Pulmonary artery endothelial cell (primary cell): ENCODE measurements around the gene FNIP2. TPM values are rescaled to one million over a fixed set of nuclear protein-coding genes. Genes with fewer than 3 reads are reported as not detected.
A peak's percentile ranks its signal among the peaks of the same experiment; 100 is the strongest.

Experiments used
- DNase-seq: peaks from one replicate; pipeline ENCODE4 v3.0.0-alpha.2; 2011; ENCODE audit warnings: low read depth, low spot score
- total RNA-seq: library from RNA; depleted of rRNA; stranded (reverse); fragments of >200 nt; gene quantifications from 2 replicates; pipeline ENCODE4 v1.2.3, GENCODE V29; 2014

The FNIP2 gene
- total RNA-seq, 1 donor from 2014 or later: 13.0 TPM

DNA sequence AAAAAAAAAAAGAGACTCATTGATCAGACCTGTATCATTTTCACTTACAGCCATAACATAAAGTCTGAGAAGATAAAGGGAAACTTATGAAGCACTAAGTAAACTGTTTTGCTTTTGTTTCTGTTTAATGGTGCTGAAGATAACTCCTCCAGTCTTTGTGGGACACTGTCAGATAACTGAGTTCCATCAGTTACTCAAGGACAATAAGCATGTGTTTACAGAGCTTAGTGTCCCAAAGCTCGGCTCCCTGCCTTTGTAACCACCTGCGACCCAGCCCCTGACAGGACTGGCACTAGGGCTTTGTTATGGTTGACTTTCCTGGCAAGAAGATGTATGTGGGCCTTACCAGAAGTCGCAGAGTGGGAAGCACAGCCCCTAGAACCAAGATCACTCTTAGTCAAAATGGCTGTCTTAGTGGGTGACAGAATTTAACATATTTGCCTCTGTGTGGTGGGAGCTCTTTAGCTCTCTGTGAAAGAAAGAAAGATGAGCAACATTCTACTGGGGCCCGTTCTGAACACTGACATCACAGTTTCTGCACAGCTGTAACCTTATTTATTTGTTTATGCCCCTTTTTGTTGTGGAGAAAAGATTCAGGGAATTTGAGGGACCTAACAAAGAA, 68.1 kb downstream of the FNIP2 start:
- DNase-seq: no peak

DNA sequence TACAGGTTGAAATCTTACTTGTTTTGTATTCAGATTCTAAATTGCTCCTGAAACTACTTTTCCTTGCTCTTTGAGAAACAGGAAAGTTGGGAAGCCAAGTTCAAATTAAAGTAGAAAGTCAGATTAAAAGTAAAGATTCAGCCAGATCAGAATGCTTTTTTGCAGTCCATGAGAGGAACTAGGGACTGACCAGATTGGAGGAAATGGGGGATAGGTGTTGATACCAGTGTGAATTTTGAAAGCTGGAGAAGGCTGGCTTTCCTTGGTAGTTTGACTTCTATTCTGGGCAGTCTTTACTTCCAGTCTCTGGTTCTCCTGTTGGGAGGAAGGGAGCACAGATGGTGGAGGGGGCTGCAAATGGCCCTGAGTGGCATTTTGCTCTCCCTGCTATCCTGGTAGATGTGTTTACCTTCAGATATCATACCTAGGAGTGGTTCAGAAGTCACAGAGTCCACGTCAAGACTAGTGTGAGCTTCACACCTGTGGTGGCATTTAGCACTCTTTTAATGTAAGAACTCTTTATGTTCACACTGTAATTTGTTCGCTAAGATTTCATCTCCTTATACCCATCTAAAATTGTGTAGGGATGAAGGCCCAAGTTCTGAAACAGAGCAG, 68.8 kb downstream of the FNIP2 start:
- DNase-seq: no peak

- no peak for DNase-seq
These were observed 71.3 kb downstream of the FNIP2 start for GRCh38 chr4:158840131-158840530.

- no peak for DNase-seq
These were observed 72.7 kb downstream of the FNIP2 start for GRCh38 chr4:158841540-158841939.

DNA sequence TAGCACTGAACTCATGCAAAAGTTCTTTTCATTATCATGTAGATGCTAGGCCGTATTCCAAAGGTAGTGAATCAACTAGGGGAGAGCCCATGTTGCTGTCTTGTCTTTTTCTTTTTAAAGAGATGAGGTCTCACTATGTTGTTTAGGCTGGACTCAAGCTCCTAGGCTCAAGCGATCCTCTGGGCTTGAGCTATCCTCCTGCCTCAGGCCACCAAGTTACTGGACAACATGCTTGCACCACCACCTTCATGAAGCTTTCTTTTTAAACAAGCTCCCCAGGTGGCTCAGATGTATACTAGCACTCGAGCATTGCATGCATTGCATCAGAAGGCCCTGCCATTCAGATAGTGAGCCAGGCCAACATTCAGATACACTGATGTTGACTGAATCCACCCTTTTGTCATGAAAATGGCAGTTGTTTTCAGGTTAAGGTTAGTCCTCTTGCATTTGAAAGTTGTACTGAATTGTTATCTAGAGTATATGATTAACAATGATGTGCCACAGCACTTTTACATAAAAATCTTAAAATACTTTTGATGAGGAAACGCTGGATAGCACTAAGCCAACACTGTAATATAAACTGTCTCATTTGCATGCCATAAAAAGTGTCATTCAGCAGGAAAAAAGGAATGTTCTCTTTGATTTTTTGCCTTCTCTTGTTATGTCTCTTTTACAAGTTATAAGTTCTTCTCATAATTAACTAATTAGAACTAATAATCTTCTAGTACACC, 76.7 kb downstream of the FNIP2 start:
- no peak for DNase-seq

DNA sequence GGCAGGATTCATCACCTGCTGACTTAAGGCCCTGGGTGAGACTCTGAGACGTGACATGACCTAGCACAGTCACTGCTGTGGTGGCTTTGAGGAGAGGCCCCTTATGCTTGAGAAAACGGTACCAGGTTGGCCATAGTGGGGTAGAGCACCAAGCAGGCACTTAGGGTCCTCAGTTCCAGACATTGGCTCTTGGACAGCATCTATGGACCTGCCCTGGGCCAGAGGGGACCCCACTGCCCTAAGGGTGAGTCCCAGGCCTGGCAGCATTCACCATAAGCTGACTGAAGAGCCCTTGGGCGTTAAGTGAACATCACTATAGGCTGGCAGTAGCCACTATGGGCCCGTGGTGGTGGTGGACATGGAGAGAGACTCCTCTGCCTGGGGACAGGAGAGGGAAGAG, 78.7 kb downstream of the FNIP2 start:
- DNase-seq: no peak

DNA sequence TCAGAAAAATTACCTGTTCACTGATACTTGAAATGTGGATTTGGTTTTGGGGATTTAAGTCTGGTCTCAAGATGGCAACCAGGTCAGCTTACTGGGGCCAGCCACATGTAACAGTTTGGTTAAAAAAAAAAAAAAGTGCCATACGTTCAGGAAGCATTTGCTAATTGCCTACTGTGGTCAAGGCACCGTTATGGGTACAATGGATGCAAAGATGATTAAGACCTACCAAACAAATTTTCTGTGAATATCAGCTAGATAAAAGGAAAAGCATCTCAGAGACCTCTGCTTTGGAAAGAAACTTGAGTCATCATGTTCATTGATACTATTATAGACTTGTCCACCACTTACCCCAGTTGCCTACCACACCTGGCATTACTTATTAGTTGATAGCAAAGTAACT, 80.9 kb downstream of the FNIP2 start:
- no peak for DNase-seq

DNA sequence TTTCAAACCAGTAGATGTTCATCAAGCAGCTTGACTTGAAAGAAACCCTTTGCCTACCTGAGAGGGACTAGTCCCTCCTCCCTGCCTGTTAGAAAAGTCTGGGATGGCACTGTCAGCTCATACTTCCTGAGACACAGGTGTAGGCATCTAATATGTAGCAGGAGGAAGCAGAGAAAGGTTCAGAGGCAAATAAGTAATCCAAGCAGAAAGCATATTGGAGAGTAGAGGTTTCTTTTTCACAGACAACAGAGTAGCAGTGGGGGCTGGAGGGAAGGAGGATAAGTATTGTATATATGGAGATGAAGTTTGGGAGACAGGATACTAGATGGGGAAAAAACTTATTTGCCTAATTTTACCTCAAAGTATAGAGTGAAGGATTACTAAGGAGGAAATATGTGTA, 81.5 kb downstream of the FNIP2 start:
- DNase-seq: no peak

- no peak for DNase-seq
These were observed 82.2 kb downstream of the FNIP2 start for GRCh38 chr4:158850800-158851644.

GRCh38 chr4:158854236-158854635, 85.4 kb downstream of the FNIP2 start:
- no peak for DNase-seq

DNA sequence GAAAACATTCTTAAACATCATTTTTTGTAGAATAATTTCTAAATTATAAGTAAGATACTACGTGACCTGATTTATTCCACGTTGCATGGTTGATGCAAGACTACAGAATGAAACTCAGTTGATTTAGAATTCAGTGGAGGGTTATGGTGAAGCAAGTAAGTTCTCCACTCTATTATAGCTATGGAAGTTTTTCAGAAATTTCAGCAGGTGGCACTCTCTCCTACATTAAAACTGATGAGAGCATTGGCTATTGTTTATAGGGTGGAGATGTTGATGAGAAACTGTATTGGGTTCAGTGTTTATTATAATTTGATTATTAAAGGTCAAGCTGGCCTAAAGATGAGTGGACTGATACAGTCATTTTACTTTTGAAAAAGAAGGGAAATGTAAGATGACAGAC, 88.0 kb downstream of the FNIP2 start:
- peak; percentile 33 for DNase-seq

DNA sequence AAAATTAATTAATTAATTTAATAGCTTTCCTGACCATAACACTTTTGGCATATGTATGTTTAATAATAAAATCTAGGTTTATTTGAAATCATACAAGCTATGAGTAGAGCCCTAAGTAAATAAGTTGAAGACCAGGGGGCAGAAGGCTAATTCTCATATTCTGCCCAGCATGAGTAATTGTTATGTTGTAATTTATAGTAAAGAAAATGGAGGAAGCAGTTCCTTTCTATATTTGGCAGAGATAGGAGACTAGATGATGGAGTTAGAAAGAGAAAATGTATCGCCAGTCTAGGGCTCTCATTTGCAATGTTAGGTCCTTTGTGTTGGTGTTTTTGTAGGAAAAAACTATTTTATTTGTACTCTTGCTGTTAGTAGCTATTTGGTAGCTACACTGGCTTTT, 89.1 kb downstream of the FNIP2 start:
- no peak for DNase-seq

DNA sequence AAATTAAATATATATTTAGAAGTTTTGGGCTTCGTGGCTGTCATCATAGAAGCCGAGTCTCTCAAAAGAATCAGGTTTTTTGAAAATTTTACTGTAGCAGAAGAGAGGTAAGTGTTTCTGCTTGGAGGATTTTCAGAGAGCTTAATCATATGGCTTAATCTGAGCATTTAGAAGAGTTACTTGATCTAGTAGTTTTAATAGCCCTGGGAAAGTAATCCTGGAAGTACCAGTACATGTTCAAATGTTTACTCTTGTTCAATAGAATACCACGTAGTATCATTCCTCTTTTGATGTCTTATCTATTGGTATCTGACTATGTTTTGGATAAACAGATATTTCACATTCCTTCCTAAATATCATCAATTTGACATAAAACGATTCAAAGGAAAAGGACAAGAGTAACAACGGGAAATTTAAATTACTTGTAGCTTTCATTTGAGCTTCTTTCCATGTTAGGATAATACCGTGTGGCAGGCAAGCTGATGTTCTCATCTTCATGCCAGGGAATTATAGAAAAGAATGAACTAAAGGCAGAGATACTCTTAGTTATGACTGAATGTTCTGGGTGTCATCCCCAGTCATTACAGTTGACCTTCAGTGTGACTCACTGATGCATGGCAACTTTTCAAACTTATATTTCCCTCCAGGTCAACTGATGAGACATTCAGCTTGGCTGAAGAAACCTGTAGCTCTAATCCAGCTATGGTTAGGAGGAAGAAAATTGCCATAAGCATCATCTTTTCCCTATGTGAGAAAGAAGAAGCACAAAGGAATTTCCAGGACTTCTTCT, 89.8 kb downstream of the FNIP2 start:
- no peak for DNase-seq

- DNase-seq: no peak
These were observed 90.8 kb downstream of the FNIP2 start for GRCh38 chr4:158859661-158860060.

- no peak for DNase-seq
These were observed 92.0 kb downstream of the FNIP2 start for GRCh38 chr4:158860856-158861255.

- DNase-seq: no peak
These were observed 92.5 kb downstream of the FNIP2 start for GRCh38 chr4:158861281-158861680.

DNA sequence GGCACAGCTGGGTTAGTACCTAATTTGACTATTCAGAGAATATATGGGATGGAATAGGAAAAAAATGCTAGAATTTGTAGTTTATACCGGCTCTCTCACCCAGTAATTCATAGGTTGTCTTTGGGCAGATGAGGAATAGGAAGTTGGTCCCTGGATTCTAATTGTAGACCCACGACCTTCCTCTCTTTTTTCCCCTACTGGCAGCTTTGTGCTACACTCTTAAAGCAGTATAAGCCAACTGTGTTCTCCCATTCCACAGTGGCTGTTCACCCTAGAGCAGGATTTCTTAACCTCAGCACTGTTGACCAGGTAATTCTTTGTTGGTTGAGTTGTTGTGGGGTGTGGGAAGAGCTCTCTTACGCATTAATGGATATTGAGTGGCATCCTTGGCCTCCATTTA, 92.9 kb downstream of the FNIP2 start:
- DNase-seq: no peak

DNA sequence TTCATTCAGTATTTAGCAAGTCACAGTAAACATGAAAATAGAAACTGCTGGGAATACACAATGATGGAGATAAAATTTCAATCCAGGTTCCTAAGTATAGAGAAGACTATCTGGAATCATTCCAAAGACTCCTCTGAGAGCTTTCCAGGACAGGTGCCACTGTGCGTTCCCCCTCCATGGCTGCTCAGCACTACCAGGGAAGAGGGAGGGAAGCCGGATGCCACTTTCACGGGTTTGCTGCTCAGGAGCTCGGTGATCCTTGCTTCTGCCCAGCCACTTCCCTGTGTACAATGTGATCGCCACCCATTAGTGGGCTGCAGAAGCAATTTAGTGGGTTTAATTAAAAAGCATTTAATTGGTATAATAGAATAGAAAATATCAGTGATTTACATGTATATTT, 94.5 kb downstream of the FNIP2 start:
- no peak for DNase-seq

GRCh38 chr4:158865520-158866177, 96.8 kb downstream of the FNIP2 start:
- no peak for DNase-seq

GRCh38 chr4:158869001-158869400, 100.2 kb downstream of the FNIP2 start:
- DNase-seq: no peak

DNA sequence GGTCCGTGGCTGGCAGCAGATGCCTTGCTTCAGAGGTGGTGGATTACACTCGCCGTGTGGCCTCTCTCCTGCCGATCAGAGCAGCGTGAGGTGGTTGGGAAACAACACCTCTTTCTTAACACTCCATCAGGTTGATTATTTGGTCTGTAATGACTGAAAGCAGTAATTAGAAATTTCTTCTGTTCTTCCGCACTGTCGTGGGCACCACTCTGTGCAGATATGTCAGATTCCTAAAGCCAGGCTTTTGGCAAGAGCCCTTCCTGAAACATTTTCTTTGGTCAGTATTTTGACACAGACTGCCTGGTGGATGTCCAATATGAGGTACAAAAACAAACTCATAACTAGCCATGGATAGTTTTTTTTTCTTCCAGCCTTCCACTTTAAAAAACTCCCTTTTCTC, 100.9 kb downstream of the FNIP2 start:
- no peak for DNase-seq
